ENCODE measurements around the gene USP47.

- TF ChIP-seq ZNF645 (tag by site-specific recombination; IDR thresholded peaks at IDR 0.05) (no peak), CTCF (tag by site-specific recombination; IDR thresholded peaks at IDR 0.05) (no peak), YY1 (tag by site-specific recombination; IDR thresholded peaks at IDR 0.05) (no peak), ZNF266 (tag by site-specific recombination; IDR thresholded peaks at IDR 0.05; ENCODE audit: low read depth) (no peak), ZNF76 (tag by site-specific recombination; IDR thresholded peaks at IDR 0.05; ENCODE audit: borderline replicate concordance, low read depth) (no peak), SETDB1 (IDR thresholded peaks at IDR 0.05; ENCODE audit: insufficient read length, low read length) (no peak)
Measured at GRCh38 chr11:11935536-11935935, 93.8 kb downstream of the USP47 start.

All from HEK293 (cell line).